ENCODE results near the gene TRAPPC8. TPM values are rescaled to one million over a fixed set of nuclear protein-coding genes. Genes with fewer than 3 reads are reported as not detected.

TRAPPC8 gene
- total and polyA plus RNA-seq, 4 donors, result 16.8 to 47.1 (median 29.3) TPM

DNA sequence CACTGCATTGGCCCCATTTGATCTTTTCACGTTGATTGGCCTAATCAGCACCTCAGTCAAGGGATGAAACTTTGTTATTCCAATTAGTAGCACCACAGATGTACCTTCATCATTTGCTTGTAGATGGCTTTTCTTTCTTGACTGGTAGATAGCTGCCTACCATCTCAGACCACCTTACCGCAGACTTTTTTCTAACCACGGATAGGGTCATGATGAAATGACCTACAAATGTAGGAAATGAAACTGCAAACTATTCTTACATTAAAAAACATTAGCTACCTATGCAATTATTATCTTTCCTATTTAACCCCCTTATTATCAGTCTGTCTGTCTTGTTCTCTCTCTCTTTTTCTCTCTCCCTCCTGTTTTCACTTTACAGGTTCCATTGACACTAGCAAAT lies 159.9 kb downstream of the TRAPPC8 start:
- no peak for DNase-seq
- no peaks in the 10 kb centered on the region for H3K27me3 ChIP-seq (ENCODE audit: control insufficient read depth in 1 of 2, insufficient read depth in 2 of 2, low read length in 1 of 2)
- WGBS, 2 donors, result 85 to 87% methylated on average over 3 of the region's 3 CpGs

More for the DNA sequence above, 159.9 kb downstream of the TRAPPC8 start:
- Histone ChIP-seq H3K9me3 (ENCODE audit: control insufficient read depth, low read length) (peaks cover 4% of the 10 kb centered on the region), H3K27ac (ENCODE audit: low read depth in 1 of 2, low read length in 2 of 2) (no peak overlapping the region), H3K4me3 (ENCODE audit: low read length in 2 of 2) (no peak overlapping the region), H3K36me3 (ENCODE audit: control insufficient read depth in 1 of 2, insufficient read depth in 2 of 2, low read length in 1 of 2) (no peaks in the 10 kb centered on the region), H3K4me1 (ENCODE audit: control insufficient read depth in 1 of 2, insufficient read depth in 2 of 2, low read length in 2 of 2) (no peaks in the 10 kb centered on the region)
- intact Hi-C loops (cut with DNase I), result no loop called here
- ATAC-seq (ENCODE audit: low FRiP score), result no peak

Other genes starting within 250 kb of the TRAPPC8 start
- gene SLC25A52, start 182.2 kb downstream of the TRAPPC8 start, total RNA-seq, result under 1 TPM in 1 of 2 donors, not detected in 1; 0.36 TPM
- not detected for gene SLC25A52, start 182.2 kb downstream of the TRAPPC8 start, polyA plus RNA-seq
- 1 to 10 TPM; 4.0 to 6.7 TPM for gene RNF125, start 75.7 kb upstream of the TRAPPC8 start, total RNA-seq
- gene RNF125, start 75.7 kb upstream of the TRAPPC8 start, polyA plus RNA-seq, result 1 to 10 TPM in 1 of 2 donors, under 1 TPM in 1; 0.05 to 3.3 TPM
- 10 to 100 TPM; 21.0 to 22.4 TPM for gene RNF138, start 148.7 kb upstream of the TRAPPC8 start, total RNA-seq
- 10 to 100 TPM in 1 of 2 donors, 1 to 10 TPM in 1; 7.8 to 15.0 TPM for gene RNF138, start 148.7 kb upstream of the TRAPPC8 start, polyA plus RNA-seq
- gene MEP1B, start 246.9 kb upstream of the TRAPPC8 start, total RNA-seq, result not detected
- gene MEP1B, start 246.9 kb upstream of the TRAPPC8 start, polyA plus RNA-seq, result 1 to 10 TPM in 1 of 2 donors, not detected in 1; 6.0 TPM

Measured in aorta (tissue), 5 donors.